Bronchial epithelial cell (primary cell): ENCODE results near the gene PI4KA. TPM values are rescaled to one million over a fixed set of nuclear protein-coding genes. Genes with fewer than 3 reads are reported as not detected.

Experiments used
- DNase-seq: peaks from one replicate; pipeline ENCODE4 v3.0.0-alpha.2; 2010; ENCODE audit warnings: low read depth
- FAIRE-seq: peaks from 2 replicates; lab custom pipeline; 2011; peaks lifted over from hg19 to GRCh38; lab: Jason Lieb, UNC
- H3K27me3 ChIP-seq: 2 replicates; pipeline ENCODE4 v1.5.1; 2011; ENCODE audit warnings: low read length; ENCODE audit not compliant: control insufficient read depth, insufficient read depth
- H3K36me3 ChIP-seq: 2 replicates; pipeline ENCODE4 v1.5.1; 2011; ENCODE audit warnings: low read length; ENCODE audit not compliant: control insufficient read depth, insufficient read depth
- H3K4me3 ChIP-seq: 2 replicates; pipeline ENCODE4 v1.5.1; 2011; ENCODE audit warnings: mild to moderate bottlenecking, low read depth, low read length, control low read depth
- total RNA-seq: library from RNA; depleted of rRNA; stranded (reverse); fragments of >200 nt; gene quantifications from 2 replicates; pipeline ENCODE4 v1.2.1, GENCODE V29; 2014
- TF ChIP-seq, protein P1 (sequence below): IDR thresholded peaks from 2 replicates; pipeline ENCODE4 v1.5.1; 2011; ENCODE audit warnings: mild to moderate bottlenecking, moderate library complexity, low read length, control low read depth, inconsistent platforms; ENCODE audit not compliant: insufficient read depth, severe bottlenecking

The PI4KA gene
- total RNA-seq, 1 donor from 2014 or later: 9.5 TPM

- no peak overlapping the region for H3K4me3 ChIP-seq
- no peak for FAIRE-seq
- H3K27me3 ChIP-seq: no peaks in the 10 kb centered on the region
- peaks cover 10% of the 10 kb centered on the region for H3K36me3 ChIP-seq
- TF ChIP-seq, protein P1, sequence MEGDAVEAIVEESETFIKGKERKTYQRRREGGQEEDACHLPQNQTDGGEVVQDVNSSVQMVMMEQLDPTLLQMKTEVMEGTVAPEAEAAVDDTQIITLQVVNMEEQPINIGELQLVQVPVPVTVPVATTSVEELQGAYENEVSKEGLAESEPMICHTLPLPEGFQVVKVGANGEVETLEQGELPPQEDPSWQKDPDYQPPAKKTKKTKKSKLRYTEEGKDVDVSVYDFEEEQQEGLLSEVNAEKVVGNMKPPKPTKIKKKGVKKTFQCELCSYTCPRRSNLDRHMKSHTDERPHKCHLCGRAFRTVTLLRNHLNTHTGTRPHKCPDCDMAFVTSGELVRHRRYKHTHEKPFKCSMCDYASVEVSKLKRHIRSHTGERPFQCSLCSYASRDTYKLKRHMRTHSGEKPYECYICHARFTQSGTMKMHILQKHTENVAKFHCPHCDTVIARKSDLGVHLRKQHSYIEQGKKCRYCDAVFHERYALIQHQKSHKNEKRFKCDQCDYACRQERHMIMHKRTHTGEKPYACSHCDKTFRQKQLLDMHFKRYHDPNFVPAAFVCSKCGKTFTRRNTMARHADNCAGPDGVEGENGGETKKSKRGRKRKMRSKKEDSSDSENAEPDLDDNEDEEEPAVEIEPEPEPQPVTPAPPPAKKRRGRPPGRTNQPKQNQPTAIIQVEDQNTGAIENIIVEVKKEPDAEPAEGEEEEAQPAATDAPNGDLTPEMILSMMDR: no peak
- DNase-seq: no peak
These were observed 24.2 kb upstream of the PI4KA start for GRCh38 chr22:20882855-20883254.

- FAIRE-seq: no peak
- no peak overlapping the region for H3K4me3 ChIP-seq
- peaks cover 10% of the 10 kb centered on the region for H3K36me3 ChIP-seq
- TF ChIP-seq, protein P1: no peak
- DNase-seq: no peak
- no peaks in the 10 kb centered on the region for H3K27me3 ChIP-seq
These were observed 23.5 kb upstream of the PI4KA start for GRCh38 chr22:20881869-20882815.

DNA sequence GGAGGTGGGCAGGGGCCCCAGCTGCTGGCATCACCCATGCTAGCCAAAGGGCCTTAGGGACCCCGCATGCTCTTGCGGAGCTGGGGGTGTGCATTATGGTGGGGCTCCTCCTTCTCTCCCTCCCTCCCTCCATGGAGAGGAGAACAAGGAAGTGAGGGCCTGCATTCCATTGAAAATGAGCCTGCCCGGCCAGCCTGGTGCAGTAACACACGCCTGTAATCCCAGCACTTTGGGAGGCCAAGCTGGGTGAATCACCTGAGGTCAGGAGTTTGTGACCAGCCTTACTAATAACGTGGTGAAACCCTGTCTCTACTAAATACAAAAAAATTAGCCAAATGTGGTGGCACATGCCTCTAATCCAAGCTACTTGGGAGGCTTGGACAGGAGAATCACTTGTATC, 22.6 kb upstream of the PI4KA start:
- TF ChIP-seq, protein P1: no peak
- FAIRE-seq (no peak), DNase-seq (peak; percentile 59)
- Histone ChIP-seq H3K27me3 (no peaks in the 10 kb centered on the region), H3K4me3 (no peak overlapping the region), H3K36me3 (peaks cover 10% of the 10 kb centered on the region)

DNA sequence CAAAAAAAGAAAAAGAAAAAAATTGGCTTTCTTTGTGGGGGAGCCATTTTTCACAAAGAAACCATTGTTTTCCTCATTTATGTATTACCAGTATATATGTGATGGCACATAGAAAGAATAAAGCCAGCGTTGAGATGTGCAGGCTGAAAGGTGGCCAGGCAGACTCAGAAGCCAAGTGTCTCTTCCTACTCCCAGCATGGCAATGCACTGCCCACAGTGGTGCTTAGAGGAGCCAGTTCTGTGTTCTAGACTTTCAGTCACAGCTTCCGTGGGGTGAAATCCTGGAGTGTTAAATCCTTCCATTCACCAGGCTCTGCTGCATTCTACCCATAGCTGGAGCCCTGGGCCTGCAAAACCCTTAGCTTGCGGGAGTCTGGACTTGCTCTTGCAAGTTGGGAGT, 19.1 kb upstream of the PI4KA start:
- Histone ChIP-seq H3K27me3 (no peaks in the 10 kb centered on the region), H3K36me3 (peaks cover 1% of the 10 kb centered on the region), H3K4me3 (no peak overlapping the region)
- DNase-seq: no peak
- no peak for FAIRE-seq
- TF ChIP-seq, protein P1: no peak

DNA sequence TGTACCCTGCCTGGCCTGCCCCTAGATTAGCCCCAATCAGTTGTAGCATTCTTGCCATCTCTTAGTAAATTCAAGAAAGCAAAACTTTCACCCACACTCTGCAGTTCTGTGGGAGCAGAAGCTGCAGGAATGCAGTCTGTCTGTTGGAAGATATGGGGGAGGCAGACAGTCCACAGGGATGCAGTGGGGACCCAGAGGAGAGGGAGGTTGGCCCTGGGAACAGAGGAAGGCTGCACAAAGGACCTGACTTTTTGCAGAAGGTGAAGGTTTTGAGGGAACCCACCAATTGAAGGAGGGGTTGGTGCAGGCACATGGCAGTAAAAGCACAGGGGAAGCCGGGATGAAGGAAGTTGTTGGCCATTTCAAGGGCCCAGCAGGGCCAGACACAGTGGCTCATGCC, 16.7 kb upstream of the PI4KA start:
- TF ChIP-seq, protein P1: no peak
- Histone ChIP-seq H3K4me3 (no peak overlapping the region), H3K27me3 (no peaks in the 10 kb centered on the region), H3K36me3 (peaks cover 5% of the 10 kb centered on the region)
- FAIRE-seq (no peak), DNase-seq (no peak)
